Left renal pelvis (tissue), 4 donors: ENCODE data around the gene LIPN. TPM values are rescaled to one million over a fixed set of nuclear protein-coding genes. Genes with fewer than 3 reads are reported as not detected.
A peak's percentile ranks its signal among the peaks of the same experiment; 100 is the strongest.

Source experiments
- DNase-seq, 4 donors: peaks; one replicate each; pipeline ENCODE4 v3.0.0-alpha.2; 2013; ENCODE audit warnings: low read depth in 4 of 4, low spot score in 3 of 4
- polyA plus RNA-seq, 4 donors: library from polyadenylated mRNA; unstranded; fragments of 120-200 nt; gene quantifications; one replicate each; pipeline ENCODE4 v1.2.1, GENCODE V29; 2013; ENCODE audit not compliant: insufficient read length in 4 of 4

LIPN gene
- polyA plus RNA-seq, 4 donors: 0.11 TPM; not detected in 3

DNA sequence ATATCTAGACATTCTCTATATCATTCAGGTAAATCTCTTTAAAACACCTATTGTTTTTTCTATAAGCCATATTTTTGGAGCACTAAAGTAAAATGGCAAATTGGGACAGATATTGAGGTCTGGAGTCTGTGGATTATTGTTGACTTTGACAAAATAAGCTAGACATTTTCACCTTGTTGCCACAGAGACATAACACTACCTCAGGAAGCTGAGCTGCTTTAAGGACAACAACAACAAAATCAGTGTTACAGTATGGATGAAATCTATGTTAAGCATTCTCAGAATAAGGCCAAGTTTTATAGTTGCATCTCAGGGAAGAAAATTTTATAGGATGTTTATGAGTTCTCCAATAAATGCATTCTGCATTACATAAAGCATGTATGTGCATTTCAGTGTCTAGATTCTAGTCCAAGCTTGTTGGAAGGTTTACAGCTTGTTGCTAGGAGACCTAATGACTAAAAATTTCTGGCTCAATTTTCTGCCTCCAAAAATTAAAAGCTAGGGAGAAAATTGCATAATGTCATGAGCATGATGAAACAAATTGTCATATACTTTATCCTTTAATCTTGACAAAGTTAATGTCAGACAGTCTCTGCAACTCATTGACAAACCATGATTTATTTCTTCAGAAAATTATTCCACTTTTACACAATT, 61.1 kb downstream of the LIPN start:
- peak in 2 of 4 donors; percentile 14 to 36 for DNase-seq

DNA sequence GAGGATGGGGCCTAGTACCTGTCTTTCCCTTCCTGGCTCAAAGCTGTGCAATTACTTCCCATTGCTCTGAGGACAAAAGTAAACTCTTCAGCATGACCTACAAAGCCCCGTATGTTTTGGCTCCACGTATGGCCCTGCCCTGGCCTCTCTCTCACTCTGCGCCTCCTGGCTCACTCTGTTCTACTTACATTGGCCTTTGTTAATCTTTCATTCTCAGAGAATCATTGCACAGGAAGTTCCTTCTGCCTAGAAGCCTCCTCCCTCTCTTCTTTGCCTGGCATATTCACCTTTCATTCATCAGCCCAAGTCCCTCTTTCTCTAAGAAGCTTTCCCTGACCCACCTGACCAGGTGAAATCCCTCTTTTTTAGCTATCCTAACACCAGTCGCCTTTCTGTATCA, 66.6 kb downstream of the LIPN start:
- DNase-seq: no peak

DNA sequence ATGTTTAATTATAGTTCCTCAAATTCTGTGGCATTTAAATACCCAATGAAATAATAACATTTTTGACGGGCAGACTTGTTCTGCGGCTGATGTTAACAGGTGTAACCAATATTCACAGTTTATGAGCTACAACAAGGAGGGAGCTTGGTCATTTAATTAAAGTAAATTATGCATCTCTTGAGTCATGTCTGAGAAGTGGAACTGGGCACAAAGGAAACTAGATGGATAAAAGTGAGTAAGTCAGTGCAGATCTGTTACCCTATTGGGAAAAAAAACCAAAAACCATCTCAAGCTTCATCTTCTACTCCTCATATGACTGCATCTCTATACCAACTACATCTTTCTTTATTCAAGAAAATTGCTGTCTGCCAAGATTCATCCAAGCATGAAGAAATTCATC, 67.9 kb downstream of the LIPN start:
- no peak for DNase-seq

DNA sequence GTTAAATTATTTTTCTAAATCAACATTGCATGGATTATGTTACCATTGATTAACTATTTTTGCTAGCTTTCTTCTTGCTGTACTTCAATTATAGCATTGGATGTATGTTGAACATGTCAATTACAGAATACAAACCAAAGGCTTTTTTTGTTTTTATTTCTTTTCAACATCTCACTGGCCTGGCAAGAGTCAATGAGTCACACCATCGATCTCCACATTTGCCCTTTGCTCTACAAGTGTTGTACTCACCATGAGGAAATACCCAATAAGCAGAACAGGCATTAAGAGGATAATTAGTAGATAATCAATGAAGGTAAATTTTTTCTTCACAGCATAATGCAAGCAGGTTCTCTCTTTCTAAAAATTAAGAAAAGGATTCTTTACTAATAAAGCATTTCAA, 68.5 kb downstream of the LIPN start:
- no peak for DNase-seq

Other genes with a start within 250 kb of the LIPN start
- gene RNLS, start 176.7 kb upstream of the LIPN start, polyA plus RNA-seq: 10 to 100 TPM in 3 of 4 donors, 1 to 10 TPM in 1; 6.8 to 17.6 (median 15.8) TPM
- under 1 TPM; 0.05 to 0.43 (median 0.12) TPM for gene LIPJ, start 173.3 kb upstream of the LIPN start, polyA plus RNA-seq
- gene LIPF, start 95.6 kb upstream of the LIPN start, polyA plus RNA-seq: under 1 TPM in 3 of 4 donors, not detected in 1; 0.14 to 0.41 (median 0.36) TPM
- not detected for gene LIPK, start 53.8 kb upstream of the LIPN start, polyA plus RNA-seq
- not detected for gene LIPM, start 42.7 kb downstream of the LIPN start, polyA plus RNA-seq
- under 1 TPM; 0.10 to 0.73 (median 0.30) TPM for gene ANKRD22, start 91.8 kb downstream of the LIPN start, polyA plus RNA-seq
- 1 to 10 TPM; 2.0 to 3.3 (median 2.1) TPM for gene STAMBPL1, start 120.2 kb downstream of the LIPN start, polyA plus RNA-seq
- gene ACTA2, start 192.8 kb downstream of the LIPN start, polyA plus RNA-seq: 100 to 1,000 TPM; 157 to 230 (median 215) TPM
- 10 to 100 TPM; 10.3 to 13.6 (median 12.0) TPM for gene FAS, start 230.8 kb downstream of the LIPN start, polyA plus RNA-seq